Mucosa of rectum (tissue), 2 donors: ENCODE data around the gene PCDH9.

Source experiments
- H3K27ac ChIP-seq, 2 donors: one replicate each; pipeline ENCODE4 v1.7.0; 2013; ENCODE audit warnings: inconsistent platforms in 2 of 2, low read depth in 2 of 2, low read length in 2 of 2
- H3K27me3 ChIP-seq, 2 donors: one replicate each; pipeline ENCODE4 v1.7.0; 2013; ENCODE audit warnings: low read length in 2 of 2; ENCODE audit not compliant: control insufficient read depth in 2 of 2, insufficient read depth in 2 of 2
- H3K36me3 ChIP-seq, 2 donors: one replicate each; pipeline ENCODE4 v1.7.0; 2013; ENCODE audit warnings: low read length in 2 of 2; ENCODE audit not compliant: control insufficient read depth in 2 of 2, insufficient read depth in 2 of 2
- H3K4me1 ChIP-seq, 2 donors: one replicate each; pipeline ENCODE4 v1.7.0; 2013; ENCODE audit warnings: low read length in 2 of 2, mild to moderate bottlenecking in 1 of 2; ENCODE audit not compliant: control insufficient read depth in 2 of 2, insufficient read depth in 2 of 2
- H3K4me3 ChIP-seq, 2 donors: one replicate each; pipeline ENCODE4 v1.7.0; 2013; ENCODE audit warnings: low read length in 2 of 2
- H3K9ac ChIP-seq, 2 donors: one replicate each; pipeline ENCODE4 v1.7.0; 2013; ENCODE audit warnings: low read length in 2 of 2, low read depth in 1 of 2, mild to moderate bottlenecking in 1 of 2
- H3K9me3 ChIP-seq, 2 donors: one replicate each; pipeline ENCODE4 v1.7.0; 2013; ENCODE audit warnings: low read length in 2 of 2; ENCODE audit not compliant: control insufficient read depth in 2 of 2
- donor health status: healthy.
- donor health status: Normal muscosa, but diverticular disease.

Gene PCDH9

GRCh38 chr13:67147342-67148133 lies 82.6 kb downstream of the PCDH9 start:
- Histone ChIP-seq H3K4me3 (no peak overlapping the region), H3K36me3 (no peaks in the 10 kb centered on the region), H3K9ac (no peak overlapping the region), H3K27ac (no peak overlapping the region), H3K4me1 (peaks cover 0 to 3% of the 10 kb centered on the region in 2 donors), H3K9me3 (no peaks in the 10 kb centered on the region), H3K27me3 (no peaks in the 10 kb centered on the region)

GRCh38 chr13:67146523-67147130 lies 83.5 kb downstream of the PCDH9 start:
- Histone ChIP-seq H3K27me3 (no peaks in the 10 kb centered on the region), H3K9ac (no peak overlapping the region), H3K36me3 (no peaks in the 10 kb centered on the region), H3K4me3 (no peak overlapping the region), H3K27ac (no peak overlapping the region), H3K9me3 (no peaks in the 10 kb centered on the region), H3K4me1 (peaks cover 0 to 3% of the 10 kb centered on the region in 2 donors)

GRCh38 chr13:67145950-67146349 lies 84.2 kb downstream of the PCDH9 start:
- H3K9me3 ChIP-seq: no peaks in the 10 kb centered on the region
- no peak overlapping the region for H3K4me3 ChIP-seq
- H3K36me3 ChIP-seq: no peaks in the 10 kb centered on the region
- no peaks in the 10 kb centered on the region for H3K27me3 ChIP-seq
- no peak overlapping the region for H3K9ac ChIP-seq
- H3K4me1 ChIP-seq: peaks cover 0 to 3% of the 10 kb centered on the region in 2 donors
- H3K27ac ChIP-seq: no peak overlapping the region

GRCh38 chr13:67143544-67144115 lies 86.5 kb downstream of the PCDH9 start:
- no peaks in the 10 kb centered on the region for H3K36me3 ChIP-seq
- H3K27me3 ChIP-seq: no peaks in the 10 kb centered on the region
- H3K9me3 ChIP-seq: no peaks in the 10 kb centered on the region
- H3K27ac ChIP-seq: no peak overlapping the region
- H3K9ac ChIP-seq: no peak overlapping the region
- no peak overlapping the region for H3K4me3 ChIP-seq
- H3K4me1 ChIP-seq: peaks cover 0 to 3% of the 10 kb centered on the region in 2 donors

GRCh38 chr13:67140006-67140405 lies 90.1 kb downstream of the PCDH9 start:
- H3K27ac ChIP-seq: no peak overlapping the region
- H3K4me3 ChIP-seq: no peak overlapping the region
- H3K9ac ChIP-seq: no peak overlapping the region
- no peaks in the 10 kb centered on the region for H3K27me3 ChIP-seq
- H3K36me3 ChIP-seq: no peaks in the 10 kb centered on the region
- H3K4me1 ChIP-seq: no peaks in the 10 kb centered on the region
- H3K9me3 ChIP-seq: no peaks in the 10 kb centered on the region

GRCh38 chr13:67139551-67139950 lies 90.6 kb downstream of the PCDH9 start:
- no peaks in the 10 kb centered on the region for H3K9me3 ChIP-seq
- no peaks in the 10 kb centered on the region for H3K27me3 ChIP-seq
- H3K36me3 ChIP-seq: no peaks in the 10 kb centered on the region
- no peak overlapping the region for H3K9ac ChIP-seq
- H3K4me3 ChIP-seq: no peak overlapping the region
- H3K27ac ChIP-seq: no peak overlapping the region
- no peaks in the 10 kb centered on the region for H3K4me1 ChIP-seq

- H3K27ac ChIP-seq: no peak overlapping the region
- H3K4me1 ChIP-seq: no peaks in the 10 kb centered on the region
- H3K4me3 ChIP-seq: no peak overlapping the region
These were observed 91.2 kb downstream of the PCDH9 start for GRCh38 chr13:67138970-67139369.

GRCh38 chr13:67137044-67137735 lies 92.9 kb downstream of the PCDH9 start:
- H3K4me1 ChIP-seq: no peaks in the 10 kb centered on the region
- H3K9me3 ChIP-seq: no peaks in the 10 kb centered on the region
- H3K27ac ChIP-seq: no peak overlapping the region
- H3K36me3 ChIP-seq: no peaks in the 10 kb centered on the region
- no peak overlapping the region for H3K4me3 ChIP-seq
- no peaks in the 10 kb centered on the region for H3K27me3 ChIP-seq
- no peak overlapping the region for H3K9ac ChIP-seq

More at GRCh38 chr13:67138970-67139369, 91.2 kb downstream of the PCDH9 start:
- Histone ChIP-seq H3K9me3 (no peaks in the 10 kb centered on the region), H3K36me3 (no peaks in the 10 kb centered on the region), H3K27me3 (no peaks in the 10 kb centered on the region), H3K9ac (no peak overlapping the region)

GRCh38 chr13:67136157-67136556 lies 94.0 kb downstream of the PCDH9 start:
- no peak overlapping the region for H3K27ac ChIP-seq
- no peaks in the 10 kb centered on the region for H3K9me3 ChIP-seq
- no peaks in the 10 kb centered on the region for H3K27me3 ChIP-seq
- H3K4me1 ChIP-seq: no peaks in the 10 kb centered on the region
- no peak overlapping the region for H3K9ac ChIP-seq
- no peak overlapping the region for H3K4me3 ChIP-seq
- H3K36me3 ChIP-seq: no peaks in the 10 kb centered on the region

GRCh38 chr13:67135356-67135755 lies 94.8 kb downstream of the PCDH9 start:
- H3K9ac ChIP-seq: no peak overlapping the region

More at GRCh38 chr13:67135356-67135755, 94.8 kb downstream of the PCDH9 start:
- Histone ChIP-seq H3K4me1 (no peaks in the 10 kb centered on the region), H3K4me3 (no peak overlapping the region), H3K9me3 (no peaks in the 10 kb centered on the region), H3K36me3 (no peaks in the 10 kb centered on the region), H3K27ac (no peak overlapping the region), H3K27me3 (no peaks in the 10 kb centered on the region)
